Peyer's patch (tissue), 4 donors: ENCODE results near the gene DAB1.

Experiments
- CTCF ChIP-seq, 6 experiments: fragments of 450-650 bp in 4 of 6; fragments of 200-600 bp in 2 of 6; sonication (generic) in 1 of 6; IDR thresholded peaks; one replicate each; pipeline ENCODE4 v1.5.1; 2017 to 2019; ENCODE audit warnings: antibody characterized with exemption in 6 of 6, mild to moderate bottlenecking in 3 of 6, moderate library complexity in 1 of 6
- POLR2A ChIP-seq, 2 donors: fragments of 450-650 bp; IDR thresholded peaks; one replicate each; pipeline ENCODE4 v1.5.1; 2017; ENCODE audit warnings: antibody characterized with exemption in 2 of 2, mild to moderate bottlenecking in 2 of 2, moderate library complexity in 2 of 2

DNA sequence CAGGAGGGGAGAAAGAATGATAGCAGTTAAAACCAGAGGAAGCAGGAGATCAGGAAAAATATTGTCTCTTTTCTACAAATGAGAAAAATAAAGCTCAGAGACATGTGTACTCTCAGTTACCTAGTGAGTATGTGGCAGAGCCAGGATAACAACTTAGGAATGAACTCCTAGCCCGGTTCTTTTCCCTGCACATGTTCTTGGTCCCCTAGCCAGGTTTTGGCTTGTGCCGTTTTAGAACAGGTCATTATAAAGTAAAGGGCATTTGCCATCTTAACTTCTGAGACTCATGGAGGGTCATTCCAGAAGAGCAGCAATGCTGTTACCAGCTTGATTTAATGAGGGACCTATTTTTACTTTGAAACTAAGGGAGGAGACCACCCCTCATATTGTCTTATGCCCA is 48.1 kb upstream of the DAB1 start:
- TF ChIP-seq CTCF (IDR thresholded peaks at IDR 0.05) (no peak), POLR2A (IDR thresholded peaks at IDR 0.05) (no peak)
